Measurements from ENCODE around the gene MED26. TPM values are rescaled to one million over a fixed set of nuclear protein-coding genes. Genes with fewer than 3 reads are reported as not detected.

MED26 gene
- total and polyA plus RNA-seq, 4 donors, result 7.0 to 18.2 (median 8.2) TPM

DNA sequence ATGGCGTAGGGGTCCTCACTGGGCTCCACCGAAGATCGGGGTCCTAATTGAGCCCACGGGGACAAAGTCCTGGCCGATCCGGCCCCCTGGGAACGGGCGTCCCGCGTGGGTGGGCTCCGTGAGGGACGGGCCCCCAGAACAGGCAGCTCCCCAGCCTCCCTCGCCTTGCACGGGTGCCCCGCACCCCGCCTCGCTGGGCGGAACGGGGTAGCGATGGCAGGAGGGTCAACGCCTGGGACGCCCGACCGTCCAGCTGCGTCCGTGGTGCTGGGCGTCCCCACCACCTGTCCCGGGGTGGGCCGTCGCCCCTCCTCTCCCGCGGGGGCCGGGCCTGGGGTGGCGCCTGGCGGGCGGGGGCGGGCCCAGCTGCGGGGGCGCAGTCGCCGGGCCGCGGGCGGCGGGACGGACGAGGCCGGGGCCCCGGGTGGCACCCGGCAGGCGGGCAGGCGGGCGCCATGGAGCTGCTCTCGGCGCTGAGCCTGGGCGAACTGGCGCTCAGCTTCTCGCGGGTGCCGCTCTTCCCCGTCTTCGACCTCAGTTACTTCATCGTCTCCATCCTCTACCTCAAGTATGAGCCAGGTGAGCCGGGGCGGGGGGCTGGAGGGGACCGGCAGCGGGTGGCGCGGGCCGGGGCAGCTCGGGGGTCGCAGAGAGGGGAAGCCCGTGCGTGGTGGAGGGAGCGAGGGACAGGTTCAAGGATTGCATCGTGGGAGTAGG lies 32.9 kb upstream of the MED26 start, which contains the start of gene TMEM38A:
TMEM38A (plus strand) TSS at position 377 of the 717 bp plus-strand sequence; CDS start at position 456, 79 bp downstream.
- ATAC-seq (ENCODE audit: insufficient read depth, low FRiP score) (no peak), DNase-seq (peak; percentile 15 to 27 (median 23))
- 1% methylated on average over 46 to 76 of the region's 76 CpGs for WGBS, 2 donors
- peak within 1 kb of the TSS; percentile 84 to 94 for H3K27ac ChIP-seq (ENCODE audit: low read depth in 1 of 2, low read length in 1 of 2)
- no peaks in the 10 kb centered on the region for H3K27me3 ChIP-seq (ENCODE audit: control insufficient read depth in 3 of 3, insufficient read depth in 3 of 3, low read length in 2 of 3)
- TF ChIP-seq, protein P1, sequence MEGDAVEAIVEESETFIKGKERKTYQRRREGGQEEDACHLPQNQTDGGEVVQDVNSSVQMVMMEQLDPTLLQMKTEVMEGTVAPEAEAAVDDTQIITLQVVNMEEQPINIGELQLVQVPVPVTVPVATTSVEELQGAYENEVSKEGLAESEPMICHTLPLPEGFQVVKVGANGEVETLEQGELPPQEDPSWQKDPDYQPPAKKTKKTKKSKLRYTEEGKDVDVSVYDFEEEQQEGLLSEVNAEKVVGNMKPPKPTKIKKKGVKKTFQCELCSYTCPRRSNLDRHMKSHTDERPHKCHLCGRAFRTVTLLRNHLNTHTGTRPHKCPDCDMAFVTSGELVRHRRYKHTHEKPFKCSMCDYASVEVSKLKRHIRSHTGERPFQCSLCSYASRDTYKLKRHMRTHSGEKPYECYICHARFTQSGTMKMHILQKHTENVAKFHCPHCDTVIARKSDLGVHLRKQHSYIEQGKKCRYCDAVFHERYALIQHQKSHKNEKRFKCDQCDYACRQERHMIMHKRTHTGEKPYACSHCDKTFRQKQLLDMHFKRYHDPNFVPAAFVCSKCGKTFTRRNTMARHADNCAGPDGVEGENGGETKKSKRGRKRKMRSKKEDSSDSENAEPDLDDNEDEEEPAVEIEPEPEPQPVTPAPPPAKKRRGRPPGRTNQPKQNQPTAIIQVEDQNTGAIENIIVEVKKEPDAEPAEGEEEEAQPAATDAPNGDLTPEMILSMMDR (IDR thresholded peaks at IDR 0.05; ENCODE audit: control extremely low read depth, extremely low read depth), result no peak
- H3K4me1 ChIP-seq (ENCODE audit: control insufficient read depth in 5 of 5, insufficient read depth in 5 of 5, low read length in 5 of 5), result peaks cover 7 to 18% (median 8%) of the 10 kb centered on the region in 5 donors
- peaks cover under 1 to 25% (median 18%) of the 10 kb centered on the region in 4 donors for H3K36me3 ChIP-seq (ENCODE audit: control insufficient read depth in 4 of 4, insufficient read depth in 4 of 4, low read length in 4 of 4)
- peak within 1 kb of the TSS; percentile 69 for H3K4me3 ChIP-seq
- no peaks in the 10 kb centered on the region for H3K9me3 ChIP-seq (ENCODE audit: control insufficient read depth in 4 of 4, insufficient read depth in 3 of 4, low read length in 3 of 4)
- H3K9ac ChIP-seq (ENCODE audit: insufficient read depth in 1 of 2, low read length in 2 of 2), result peak within 1 kb of the TSS in 1 of 2 donors; percentile 65

GRCh38 chr19:16659832-16660708 lies 32.1 kb upstream of the MED26 start, which contains the start of gene SMIM7:
TSS of gene SMIM7 (minus strand) at chr19:16660144. CDS start at chr19:16660110, 34 bp downstream.
- TF ChIP-seq, protein P1 (IDR thresholded peaks at IDR 0.05; ENCODE audit: control extremely low read depth, extremely low read depth), result no peak
- DNase-seq (peak; percentile 99 to 100 (median 99)), ATAC-seq (ENCODE audit: insufficient read depth, low FRiP score) (peak; percentile 99)
- Histone ChIP-seq H3K9me3 (ENCODE audit: control insufficient read depth in 4 of 4, insufficient read depth in 3 of 4, low read length in 3 of 4) (no peaks in the 10 kb centered on the region), H3K9ac (ENCODE audit: insufficient read depth in 1 of 2, low read length in 2 of 2) (peak within 1 kb of the TSS; percentile 68 to 82), H3K4me3 (peak within 1 kb of the TSS; percentile 69), H3K36me3 (ENCODE audit: control insufficient read depth in 4 of 4, insufficient read depth in 4 of 4, low read length in 4 of 4) (peaks cover 3 to 30% (median 21%) of the 10 kb centered on the region in 4 donors), H3K4me1 (ENCODE audit: control insufficient read depth in 5 of 5, insufficient read depth in 5 of 5, low read length in 5 of 5) (peaks cover 7 to 18% (median 8%) of the 10 kb centered on the region in 5 donors), H3K27me3 (ENCODE audit: control insufficient read depth in 3 of 3, insufficient read depth in 3 of 3, low read length in 2 of 3) (no peaks in the 10 kb centered on the region), H3K27ac (ENCODE audit: low read depth in 1 of 2, low read length in 1 of 2) (peak within 1 kb of the TSS; percentile 84 to 94)
- 0 to 1% methylated on average over 55 to 60 of the region's 60 CpGs for WGBS, 2 donors

- ATAC-seq (ENCODE audit: insufficient read depth, low FRiP score) (no peak), DNase-seq (no peak)
- Histone ChIP-seq H3K4me3 (peak overlapping the region; percentile 69), H3K27me3 (ENCODE audit: control insufficient read depth in 3 of 3, insufficient read depth in 3 of 3, low read length in 2 of 3) (no peaks in the 10 kb centered on the region), H3K36me3 (ENCODE audit: control insufficient read depth in 4 of 4, insufficient read depth in 4 of 4, low read length in 4 of 4) (peaks cover 7 to 35% (median 25%) of the 10 kb centered on the region in 4 donors), H3K4me1 (ENCODE audit: control insufficient read depth in 5 of 5, insufficient read depth in 5 of 5, low read length in 5 of 5) (peaks cover 7 to 18% (median 8%) of the 10 kb centered on the region in 5 donors), H3K27ac (ENCODE audit: low read depth in 1 of 2, low read length in 1 of 2) (peak overlapping the region; percentile 43 to 83), H3K9me3 (ENCODE audit: control insufficient read depth in 4 of 4, insufficient read depth in 3 of 4, low read length in 3 of 4) (no peaks in the 10 kb centered on the region), H3K9ac (ENCODE audit: insufficient read depth in 1 of 2, low read length in 2 of 2) (peak overlapping the region; percentile 68 to 82)
- 3% methylated on average over 14 of the region's 14 CpGs for WGBS, 2 donors
- TF ChIP-seq, protein P1 (IDR thresholded peaks at IDR 0.05; ENCODE audit: control extremely low read depth, extremely low read depth), result no peak
Measured at GRCh38 chr19:16659464-16659831, 31.4 kb upstream of the MED26 start.
